ENCODE measurements around the gene FOXF1.

Gene FOXF1

DNA sequence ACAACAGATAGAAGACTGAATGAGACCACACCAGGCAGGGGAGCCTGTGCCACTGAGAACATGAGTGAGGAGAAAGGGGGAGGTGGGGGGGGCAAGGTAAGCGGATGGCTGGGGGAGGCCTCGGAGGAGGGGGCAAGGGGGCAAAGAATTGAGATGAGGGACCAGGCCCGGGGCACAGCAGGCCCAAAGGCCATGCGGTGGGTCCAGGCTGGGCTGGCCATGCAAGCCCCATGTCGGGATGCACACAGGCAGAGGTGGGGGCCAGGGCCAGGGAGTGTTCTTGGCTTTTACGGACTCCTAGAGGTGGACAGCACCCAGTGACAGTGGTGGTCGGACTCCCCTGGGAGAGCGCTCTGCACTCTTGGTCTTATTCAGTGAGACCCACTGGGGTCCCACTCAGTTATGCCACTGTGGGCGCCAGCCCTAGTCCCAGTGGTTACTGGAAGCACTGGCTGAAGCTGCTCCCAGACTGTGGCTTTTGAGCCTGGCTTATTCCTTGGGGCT is 49.5 kb downstream of the FOXF1 start:
- no peak for DNase-seq (ENCODE audit: low read depth)
- TF ChIP-seq, protein P1, sequence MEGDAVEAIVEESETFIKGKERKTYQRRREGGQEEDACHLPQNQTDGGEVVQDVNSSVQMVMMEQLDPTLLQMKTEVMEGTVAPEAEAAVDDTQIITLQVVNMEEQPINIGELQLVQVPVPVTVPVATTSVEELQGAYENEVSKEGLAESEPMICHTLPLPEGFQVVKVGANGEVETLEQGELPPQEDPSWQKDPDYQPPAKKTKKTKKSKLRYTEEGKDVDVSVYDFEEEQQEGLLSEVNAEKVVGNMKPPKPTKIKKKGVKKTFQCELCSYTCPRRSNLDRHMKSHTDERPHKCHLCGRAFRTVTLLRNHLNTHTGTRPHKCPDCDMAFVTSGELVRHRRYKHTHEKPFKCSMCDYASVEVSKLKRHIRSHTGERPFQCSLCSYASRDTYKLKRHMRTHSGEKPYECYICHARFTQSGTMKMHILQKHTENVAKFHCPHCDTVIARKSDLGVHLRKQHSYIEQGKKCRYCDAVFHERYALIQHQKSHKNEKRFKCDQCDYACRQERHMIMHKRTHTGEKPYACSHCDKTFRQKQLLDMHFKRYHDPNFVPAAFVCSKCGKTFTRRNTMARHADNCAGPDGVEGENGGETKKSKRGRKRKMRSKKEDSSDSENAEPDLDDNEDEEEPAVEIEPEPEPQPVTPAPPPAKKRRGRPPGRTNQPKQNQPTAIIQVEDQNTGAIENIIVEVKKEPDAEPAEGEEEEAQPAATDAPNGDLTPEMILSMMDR (conservative IDR thresholded peaks at IDR 0.05; ENCODE audit: low read length) = no peak
- H3K4me3 ChIP-seq (ENCODE audit: low read length) = no peak overlapping the region

DNA sequence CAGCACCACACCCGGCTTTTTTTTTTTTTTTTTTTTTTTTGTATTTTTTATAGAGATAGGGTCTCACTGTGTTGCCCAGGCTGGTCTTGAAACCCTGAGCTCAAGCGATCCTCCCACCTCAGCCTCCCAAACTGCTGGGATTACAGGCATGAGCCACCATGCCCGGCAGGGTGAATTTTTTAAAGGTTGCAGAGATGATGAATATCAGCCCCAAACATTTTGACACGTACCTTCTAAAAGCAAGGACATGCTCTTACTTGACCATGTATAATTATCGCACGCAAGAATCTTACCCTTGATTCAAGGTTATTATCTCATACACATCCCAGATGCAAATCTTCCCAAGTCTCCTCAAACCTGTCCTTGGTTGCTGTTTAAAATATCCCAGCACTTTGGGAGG is 52.0 kb downstream of the FOXF1 start:
- DNase-seq (ENCODE audit: low read depth) = no peak
- TF ChIP-seq, protein P1 (conservative IDR thresholded peaks at IDR 0.05; ENCODE audit: low read length) = no peak
- no peak overlapping the region for H3K4me3 ChIP-seq (ENCODE audit: low read length)

DNA sequence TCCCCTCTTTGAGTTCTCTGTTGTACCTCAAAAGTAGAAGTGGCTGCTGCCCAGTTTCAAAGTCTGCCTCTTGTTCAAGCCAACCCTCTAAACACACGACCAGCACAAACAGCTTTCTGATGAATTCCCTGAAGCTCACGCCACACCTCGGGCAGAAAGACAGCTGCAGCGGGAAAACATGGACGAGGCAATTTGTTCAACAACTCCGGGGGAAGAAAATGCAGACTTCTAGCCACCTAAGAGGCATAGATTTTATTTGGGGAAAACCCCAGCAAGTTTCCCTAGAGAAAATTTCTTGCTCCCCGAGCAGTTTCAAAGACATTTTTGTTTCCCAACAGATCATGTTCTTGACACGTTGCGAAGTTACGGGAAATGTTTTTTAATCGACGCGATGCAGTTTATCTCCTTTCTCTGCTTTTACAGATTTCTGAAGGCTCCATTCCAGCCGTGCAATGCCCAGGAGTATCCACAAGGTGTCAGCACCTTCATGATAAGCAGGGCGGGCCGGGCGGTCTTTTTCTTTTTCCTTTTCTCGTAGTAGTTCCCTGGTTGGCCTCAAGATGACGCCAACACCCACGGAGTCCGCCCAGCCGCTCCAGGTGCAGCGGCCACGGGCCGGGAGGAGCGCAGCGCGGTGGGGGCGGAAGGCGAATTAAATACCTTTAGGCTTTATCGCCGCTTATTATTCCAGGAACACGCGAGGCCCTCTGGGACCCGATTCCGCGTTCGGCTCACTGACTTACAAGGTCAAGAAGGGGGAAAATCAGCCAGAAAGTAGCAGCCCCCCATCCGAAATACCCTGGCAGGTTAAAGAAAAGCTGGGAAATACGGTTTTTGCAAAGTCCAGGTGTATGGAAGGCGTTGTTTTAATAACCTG is 53.4 kb downstream of the FOXF1 start:
- TF ChIP-seq, protein P1 (conservative IDR thresholded peaks at IDR 0.05; ENCODE audit: low read length) = peak; percentile 99
- H3K4me3 ChIP-seq (ENCODE audit: low read length) = peak overlapping the region; percentile 52
- DNase-seq (ENCODE audit: low read depth) = peak; percentile 82

Data from AG10803 (cell line).